GM21529 (cell line): ENCODE data around the gene KLHL25.
"Not testable (repeated sequence)": the region's sequence is repeated elsewhere in the genome, so short reads cannot be mapped to it uniquely, and the experiment has no call there.

Source experiments
- ATAC-seq: cut with Tn5 transposase; IDR thresholded peaks from one replicate; pipeline ENCODE4 v1.9.1; 2021; ENCODE audit not compliant: unreplicated experiment

The KLHL25 gene

DNA sequence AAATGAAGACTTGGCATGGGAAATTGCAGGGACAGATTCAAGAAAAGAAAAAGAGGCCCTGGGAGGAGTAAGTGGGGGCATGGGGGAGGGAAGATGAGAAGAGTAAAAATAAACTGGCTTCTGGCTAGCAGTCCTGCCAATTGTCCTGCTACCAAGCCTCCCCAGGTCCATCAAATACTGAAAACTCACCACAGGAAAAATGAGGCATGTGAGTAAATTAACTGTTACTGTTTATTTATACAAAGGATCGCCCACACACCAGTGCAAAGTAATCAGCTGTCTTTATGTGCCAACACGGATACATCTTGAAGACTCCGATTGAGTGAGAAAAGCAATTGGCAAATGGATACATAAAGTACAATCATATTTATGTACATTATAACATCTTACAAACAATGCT is 10.7 kb upstream of the KLHL25 start:
- ATAC-seq, result no peak

DNA sequence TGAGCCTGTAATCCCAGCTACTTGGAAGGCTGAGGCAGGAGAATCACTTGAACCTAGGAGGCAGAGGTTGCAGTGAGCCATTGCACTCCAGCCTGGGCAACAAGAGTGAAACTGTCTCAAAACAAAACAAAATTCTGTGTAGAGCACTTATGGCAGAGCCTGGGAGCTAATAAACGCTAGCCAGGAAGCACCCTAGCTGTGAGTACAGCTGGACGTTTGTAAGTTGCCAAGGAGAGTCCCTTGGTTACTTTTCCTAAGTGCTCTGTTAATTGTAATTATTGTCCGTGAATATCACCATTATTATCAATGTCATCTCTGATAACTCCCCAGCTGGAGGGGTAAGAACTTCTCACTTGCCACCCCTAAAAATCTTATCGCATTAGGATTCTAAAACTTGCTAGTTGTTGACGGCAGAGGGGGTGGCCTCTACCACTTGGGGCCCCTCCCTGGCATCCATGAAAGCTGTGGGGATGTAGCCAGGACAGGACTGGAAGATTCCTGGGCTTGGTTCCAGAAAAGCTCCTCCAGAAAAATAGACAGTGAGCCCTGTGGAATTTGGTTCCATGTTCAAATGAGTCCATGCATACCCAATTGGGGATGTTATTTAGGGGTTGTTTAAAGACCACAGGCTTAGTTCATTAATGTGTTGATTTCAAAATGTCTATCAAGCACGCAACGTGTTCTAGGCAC is 9.9 kb upstream of the KLHL25 start:
- ATAC-seq, result no peak

DNA sequence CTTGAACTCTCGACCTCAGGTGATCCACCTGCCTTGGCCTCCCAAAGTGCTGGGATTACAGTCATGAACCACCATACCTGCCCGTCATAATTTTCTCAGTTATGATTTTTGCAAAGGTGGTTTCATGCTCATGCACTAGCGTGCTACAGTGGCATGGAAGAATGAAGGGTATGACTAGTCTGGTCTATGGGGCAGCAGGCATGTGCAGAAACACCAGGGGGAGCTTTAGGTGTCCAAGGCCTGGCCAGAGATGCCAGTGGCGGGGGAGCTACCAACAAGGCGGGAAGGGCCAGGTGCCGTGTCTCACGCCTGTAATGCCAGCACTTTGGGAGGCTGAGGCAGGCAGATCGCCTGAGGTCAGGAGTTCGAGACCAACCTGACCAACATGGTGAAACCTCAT is 7.9 kb upstream of the KLHL25 start:
- ATAC-seq, result not testable (repeated sequence)

- ATAC-seq, result no peak
Measured at GRCh38 chr15:85800478-85801123, 5.9 kb upstream of the KLHL25 start.

DNA sequence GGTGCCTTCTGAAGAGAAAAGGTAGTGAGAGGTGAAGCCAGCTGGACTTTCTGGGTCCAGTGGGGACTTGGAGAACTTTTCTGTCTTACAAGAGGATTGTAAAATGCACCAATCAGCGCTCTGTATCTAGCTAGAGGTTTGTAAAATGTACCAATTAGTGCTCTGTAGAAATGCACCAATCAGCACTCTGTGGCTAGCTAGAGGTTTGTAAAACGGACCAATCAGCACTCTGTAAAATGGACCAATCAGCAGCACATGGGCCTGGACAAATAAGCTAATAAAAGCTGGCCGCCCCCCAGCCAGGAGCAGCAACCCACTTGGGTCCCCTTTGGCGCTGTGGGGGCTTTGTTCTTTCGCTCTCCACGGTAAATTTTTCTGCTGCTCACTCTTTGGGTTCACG is 1.6 kb upstream of the KLHL25 start:
- not testable (repeated sequence) for ATAC-seq

- no peak for ATAC-seq
Measured at GRCh38 chr15:85795337-85796305, 896 bp upstream of the KLHL25 start.

DNA sequence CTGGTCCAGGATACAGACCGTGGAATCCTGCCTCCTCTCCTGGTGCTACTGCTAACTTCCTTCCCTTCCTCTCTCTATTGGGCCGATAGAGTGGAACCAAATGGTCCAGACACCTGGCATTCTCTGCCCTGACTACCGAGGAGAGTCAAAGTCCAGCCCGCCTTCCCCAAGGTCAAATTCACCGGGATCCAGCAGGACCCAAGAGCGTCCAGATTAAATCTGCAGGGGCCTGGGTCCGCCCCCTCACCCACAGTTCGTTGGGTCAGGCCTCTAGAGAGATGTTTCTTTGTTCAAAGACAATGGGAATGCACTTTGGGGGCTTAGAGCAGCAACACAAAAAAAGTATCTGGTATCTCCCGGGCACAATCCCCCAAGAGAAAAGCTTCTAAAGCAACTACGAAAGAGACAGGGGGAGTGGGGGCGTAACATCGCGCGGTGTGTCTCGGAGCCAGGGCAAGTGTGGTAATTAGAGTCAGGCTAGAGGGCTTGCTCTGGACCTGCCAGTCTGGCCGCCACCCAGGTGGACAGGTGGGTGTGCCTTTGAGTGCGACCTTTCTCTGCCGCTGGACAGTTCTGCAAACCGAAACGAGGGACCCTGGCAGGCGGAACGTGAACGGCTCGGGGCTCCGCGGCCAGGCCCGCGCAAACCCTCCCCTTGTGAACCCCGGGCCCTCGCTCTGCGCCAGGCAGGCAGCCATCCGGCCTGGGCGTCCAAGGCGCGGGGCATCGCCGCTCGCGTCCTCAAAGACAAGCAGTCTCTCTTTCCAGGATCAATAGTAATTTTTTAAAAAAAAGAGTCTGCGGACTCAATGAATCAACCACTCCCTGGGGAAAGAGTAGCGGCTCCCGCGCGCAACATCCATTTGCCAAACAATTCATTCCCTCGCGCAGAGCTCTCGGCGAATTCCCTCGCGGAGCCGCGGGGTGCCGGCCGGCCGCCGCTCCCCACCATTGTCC is 806 bp downstream of the KLHL25 start:
- peak; percentile 43 for ATAC-seq

GRCh38 chr15:85792912-85793590 is 1.7 kb downstream of the KLHL25 start:
- no peak for ATAC-seq

DNA sequence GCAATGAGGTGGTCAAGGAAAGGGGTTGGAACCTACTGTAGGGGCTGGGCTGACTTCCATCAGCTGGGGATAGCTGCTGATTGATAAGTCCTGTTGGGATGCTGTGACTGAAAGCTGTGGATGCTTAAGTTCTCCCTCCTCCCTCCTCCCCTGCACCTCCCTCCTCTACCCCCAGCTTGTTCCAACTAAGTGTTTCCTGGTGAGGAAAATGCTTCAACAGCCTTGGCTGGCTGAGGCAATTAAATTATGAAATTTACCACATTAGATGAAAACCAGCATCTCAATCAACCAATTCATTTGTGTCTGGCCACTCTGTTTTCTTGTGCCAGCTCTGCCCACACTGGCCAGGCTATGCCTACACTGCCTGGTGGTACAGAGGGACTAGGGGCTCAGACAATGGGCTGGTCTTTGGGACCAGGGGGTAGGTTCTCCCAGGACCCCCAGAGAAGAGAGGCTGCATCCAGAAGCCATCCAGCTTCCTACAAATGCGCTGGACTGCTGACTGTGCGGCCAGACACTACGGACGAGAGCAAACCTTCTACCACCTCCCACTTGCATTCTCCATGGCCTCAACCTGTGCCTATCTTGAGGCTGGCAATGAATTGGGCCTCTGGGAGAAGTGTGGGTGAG is 2.5 kb downstream of the KLHL25 start:
- ATAC-seq, result no peak

DNA sequence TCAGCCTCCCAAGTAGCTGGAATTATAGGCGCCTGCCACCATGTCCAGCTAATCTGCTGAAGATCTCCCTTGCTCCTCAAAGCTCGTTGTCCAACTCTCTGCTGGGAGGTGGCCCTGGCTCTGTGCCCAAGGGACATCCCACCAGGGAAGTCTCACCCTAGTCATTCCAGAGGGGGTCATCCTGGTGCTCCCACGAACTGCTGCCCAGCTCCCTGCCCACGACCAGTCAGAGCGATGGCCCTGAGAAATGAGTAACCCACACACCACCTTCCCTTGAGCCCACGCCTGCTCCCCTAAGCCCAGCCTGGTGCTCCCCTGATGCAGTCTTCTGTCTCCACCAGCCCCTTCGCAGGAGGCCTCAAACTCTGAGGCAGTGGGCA is 5.2 kb downstream of the KLHL25 start:
- no peak for ATAC-seq

GRCh38 chr15:85788771-85789495 is 5.8 kb downstream of the KLHL25 start:
- ATAC-seq, result no peak

- ATAC-seq, result no peak
Measured at GRCh38 chr15:85786781-85787114, 8.0 kb downstream of the KLHL25 start.

GRCh38 chr15:85785887-85786780 is 8.6 kb downstream of the KLHL25 start:
- ATAC-seq, result peak; percentile 26

GRCh38 chr15:85782064-85782463 is 12.7 kb downstream of the KLHL25 start:
- ATAC-seq, result no peak

- ATAC-seq, result no peak
Measured at GRCh38 chr15:85781099-85781498, 13.6 kb downstream of the KLHL25 start.

GRCh38 chr15:85780225-85780985 is 14.3 kb downstream of the KLHL25 start:
- ATAC-seq, result no peak

GRCh38 chr15:85779249-85779648 is 15.5 kb downstream of the KLHL25 start:
- ATAC-seq, result no peak
